ENCODE measurements around the gene EPHA5. TPM values are rescaled to one million over a fixed set of nuclear protein-coding genes. Genes with fewer than 3 reads are reported as not detected.

The EPHA5 gene
- total RNA-seq, 1 experiment from 2014 or later, result not detected

- Mint-ChIP-seq H3K4me1 (no peaks in the 10 kb centered on the region), H3K36me3 (ENCODE audit: insufficient read depth in 1 of 3, low read depth in 3 of 3) (no peaks in the 10 kb centered on the region), H3K4me3 (no peak overlapping the region), H3K27me3 (ENCODE audit: low read depth) (no peaks in the 10 kb centered on the region), H3K27ac (no peak overlapping the region), H3K9me3 (no peaks in the 10 kb centered on the region)
- Histone ChIP-seq H2BK12ac (ENCODE audit: insufficient read length, low read depth, low read length) (no peak overlapping the region), H3K4ac (ENCODE audit: low read depth, low read length) (no peak overlapping the region), H4K20me1 (ENCODE audit: control insufficient read depth, insufficient read depth, insufficient read length) (no peaks in the 10 kb centered on the region), H3K79me2 (ENCODE audit: insufficient read depth, low read length) (no peaks in the 10 kb centered on the region), H2BK5ac (ENCODE audit: insufficient read length, low read length) (no peak overlapping the region), H2BK120ac (ENCODE audit: low read depth, low read length, poor library complexity, severe bottlenecking) (no peak overlapping the region), H3K18ac (ENCODE audit: insufficient read length, low read depth, low read length) (no peak overlapping the region), H3K27ac (ENCODE audit: insufficient read length, low read depth, low read length) (no peak overlapping the region), H3K27me3 (ENCODE audit: insufficient read depth, low read length) (no peaks in the 10 kb centered on the region), H3K23ac (ENCODE audit: insufficient read length, low read depth, low read length) (no peak overlapping the region), H4K91ac (ENCODE audit: insufficient read length, low read depth, low read length) (no peak overlapping the region), H2AFZ (ENCODE audit: low read length) (no peak overlapping the region), H2BK20ac (ENCODE audit: low read depth, low read length, poor library complexity, severe bottlenecking) (no peak overlapping the region), H4K8ac (replicated peaks; ENCODE audit: insufficient read length, low read depth, low read length) (no peak overlapping the region), H3K56ac (ENCODE audit: insufficient read length, low read depth, low read length) (no peak overlapping the region), H3K4me2 (ENCODE audit: insufficient read depth, insufficient read length, low read length) (no peak overlapping the region), H3K79me1 (ENCODE audit: insufficient read depth, low read depth, low read length, poor library complexity, severe bottlenecking) (no peaks in the 10 kb centered on the region), H3K9me3 (ENCODE audit: control insufficient read depth, low read depth, low read length) (no peaks in the 10 kb centered on the region), H3K9ac (ENCODE audit: extremely low read depth, insufficient read length, low read length) (no peak overlapping the region), H3T11ph (ENCODE audit: low read length) (no peak overlapping the region), H2BK15ac (ENCODE audit: low read depth, low read length) (no peak overlapping the region), H2AK5ac (ENCODE audit: insufficient read length, low read length) (no peak overlapping the region), H3K14ac (ENCODE audit: insufficient read depth, low read length) (no peak overlapping the region), H3K23me2 (ENCODE audit: insufficient read length, low read depth, low read length, poor library complexity, severe bottlenecking) (no peaks in the 10 kb centered on the region), H3K4me1 (ENCODE audit: insufficient read depth, low read length) (no peaks in the 10 kb centered on the region), H4K5ac (ENCODE audit: insufficient read length, low read depth, low read length) (no peak overlapping the region)
- WGBS (ENCODE audit: extremely low coverage, insufficient read length, low lambda C conversion rate), result no CpG with 5 or more reads among the region's 2 CpGs
- TF ChIP-seq CTCF (conservative IDR thresholded peaks at IDR 0.05), result no peak
- DNase-seq, result no peak
These were observed 311.4 kb downstream of the EPHA5 start for GRCh38 chr4:65358914-65359313.
